Spleen (tissue), 11 donors: ENCODE results near the gene ADAP1. TPM values are rescaled to one million over a fixed set of nuclear protein-coding genes. Genes with fewer than 3 reads are reported as not detected.

Source experiments
- DNase-seq: peaks from one replicate; pipeline ENCODE4 v3.0.0-alpha.2; 2020
- H3K27ac ChIP-seq, 8 donors: fragments of 200-600 bp; sonication (generic) in 7 of 8; 1 replicate in 4 of 8; 2 replicates in 4 of 8; pipeline versions ENCODE4 v1.5.0 to v1.8.0; 2016 to 2021; ENCODE audit warnings: inconsistent platforms in 4 of 8, mild to moderate bottlenecking in 4 of 8, moderate library complexity in 1 of 8
- H3K27me3 ChIP-seq, 7 donors: fragments of 200-600 bp; sonication (generic) in 6 of 7; replicated peaks in 1 of 7; 1 replicate in 4 of 7; 2 replicates in 3 of 7; pipeline versions ENCODE4 v1.5.0 to v1.8.0; 2016 to 2021; ENCODE audit warnings: inconsistent platforms in 3 of 7, mild to moderate bottlenecking in 1 of 7
- H3K36me3 ChIP-seq, 6 donors: fragments of 200-600 bp; sonication (generic) in 5 of 6; 1 replicate in 4 of 6; 2 replicates in 2 of 6; pipeline versions ENCODE4 v1.5.0 to v1.8.0; 2016 to 2021; ENCODE audit warnings: inconsistent platforms in 2 of 6
- H3K4me1 ChIP-seq, 6 donors: fragments of 200-600 bp; sonication (generic) in 5 of 6; 1 replicate in 3 of 6; 2 replicates in 3 of 6; pipeline versions ENCODE4 v1.5.0 to v1.8.0; 2016 to 2021; ENCODE audit warnings: inconsistent platforms in 3 of 6
- H3K4me3 ChIP-seq, 8 donors: fragments of 200-600 bp; sonication (generic) in 7 of 8; 1 replicate in 4 of 8; 2 replicates in 4 of 8; pipeline versions ENCODE4 v1.5.0 to v1.8.0; 2016 to 2021; ENCODE audit warnings: inconsistent platforms in 4 of 8, mild to moderate bottlenecking in 4 of 8, moderate library complexity in 2 of 8
- H3K9me3 ChIP-seq, 8 donors: fragments of 200-600 bp; sonication (generic) in 7 of 8; 1 replicate in 4 of 8; 2 replicates in 4 of 8; pipeline versions ENCODE4 v1.5.0 to v1.8.0; 2016 to 2021; ENCODE audit warnings: inconsistent platforms in 4 of 8
- POLR2A ChIP-seq, 3 donors: fragments of 450-650 bp; IDR thresholded peaks; one replicate each; pipeline ENCODE4 v1.5.1; 2017; ENCODE audit warnings: antibody characterized with exemption in 3 of 3, mild to moderate bottlenecking in 1 of 3
- POLR2AphosphoS5 ChIP-seq, 3 donors: sonication (generic); formaldehyde crosslinking; IDR thresholded peaks; one replicate each; pipeline ENCODE4 v1.5.1; 2017; ENCODE audit warnings: antibody characterized with exemption in 3 of 3
- WGBS, 5 donors: extraction: QIAGEN DNeasy Blood & Tissue Kit in 3 of 5; methylation state at CpG; one replicate each; pipeline versions ENCODE4 v1.1.5 to v1.1.7; 2013 to 2018; 5-methylcytosine and 5-hydroxymethylcytosine counted together
- intact Hi-C: fragments of 100-400 bp; cut with DNase I; formaldehyde crosslinking; loops from one replicate; pipeline ENCODE4 v1.15.0; 2023; ENCODE audit warnings: low total_unique reads
- polyA plus RNA-seq, 3 donors: library from polyadenylated mRNA; stranded (reverse); fragments of 200-250 nt; gene quantifications; one replicate each; pipeline ENCODE4 v1.2.1, GENCODE V29; 2013
- total RNA-seq, 7 donors: library from RNA; depleted of rRNA in 3 of 7; stranded (reverse); fragments of >200 nt in 3 of 7; fragmentation: NEBNext Ultra II Directional in 4 of 7; extraction: Animal tissue kit (Norgen Biotek cat#: 25700) in 4 of 7; gene quantifications; one replicate each; pipeline versions ENCODE4 v1.1.0 to v1.2.1, GENCODE V29; 2016 to 2021
- TF ChIP-seq, protein P1 (sequence below), 11 experiments: fragments of 200-600 bp in 7 of 11; fragments of 450-650 bp in 4 of 11; sonication (generic) in 4 of 11; IDR thresholded peaks in 8 of 11; conservative IDR thresholded peaks in 3 of 11; 1 replicate in 7 of 11; 2 replicates in 4 of 11; pipeline versions ENCODE4 v1.4.0 to v1.8.0; 2016 to 2021; ENCODE audit warnings: antibody characterized with exemption in 11 of 11, inconsistent platforms in 4 of 11, mild to moderate bottlenecking in 1 of 11
- donor health status: healthy with polysubstance abuse.
- donor health status: DM: no; HTN: no; CAD: no; lungs with moderate emphysema.
- donor health status: DM: no; HTN: no; CAD: no.
- donor health status: Bipolar disorder and iron deficiency.
- donor health status: healthy.
- donor health status: DM: no; HTN: no; CAD: no.
- donor health status: DM: yes; HTN: yes; CAD: no.

The ADAP1 gene
- total and polyA plus RNA-seq, 10 donors = 8.7 to 38.6 (median 22.7) TPM

DNA sequence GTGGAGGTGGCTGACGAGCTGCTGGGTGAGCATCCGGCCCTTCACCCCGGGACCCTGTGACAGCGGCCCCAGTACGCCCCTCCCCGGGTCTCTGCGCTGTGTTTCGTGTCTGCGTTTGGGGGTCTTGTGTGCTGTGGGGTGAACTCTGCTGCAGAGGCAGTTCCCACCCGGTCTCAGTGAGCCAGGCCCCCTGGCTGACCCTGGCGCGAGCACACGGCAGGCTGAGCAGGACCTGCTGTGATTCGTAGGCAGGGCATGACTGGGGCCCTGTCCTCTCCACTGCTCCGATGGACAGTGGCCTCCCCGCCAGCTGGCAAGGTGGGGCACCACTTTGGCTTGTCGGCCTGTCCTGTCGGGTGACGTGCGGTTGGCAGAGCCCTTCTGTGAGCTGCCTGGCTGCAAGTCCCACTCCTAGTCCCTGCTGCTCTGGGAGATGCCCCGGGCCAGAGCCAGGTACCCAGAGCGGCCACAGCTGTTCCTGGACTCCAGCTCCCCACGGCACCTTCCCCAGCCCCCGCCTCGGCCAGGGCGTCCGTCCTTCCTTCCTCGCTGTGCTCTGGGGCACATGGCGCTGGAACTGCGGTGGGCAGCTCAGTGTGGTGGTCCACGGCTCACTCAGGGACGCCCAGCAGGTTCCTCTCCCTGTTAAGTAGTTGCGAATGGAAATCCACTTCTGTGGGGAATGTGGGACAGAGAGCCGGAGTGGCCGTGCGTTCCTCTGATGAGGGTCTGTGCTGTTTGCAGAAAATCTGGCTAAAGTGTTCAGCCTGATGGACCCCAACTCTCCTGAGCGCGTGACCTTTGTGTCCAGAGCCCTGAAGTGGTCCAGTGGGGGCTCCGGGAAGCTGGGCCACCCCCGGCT, 67.6 kb downstream of the ADAP1 start:
- intact Hi-C loops = no loop called here
- WGBS, 5 donors = 93 to 97% (median 96%) methylated on average over 30 to 40 of the region's 40 CpGs
- H3K27me3 ChIP-seq = no peaks in the 10 kb centered on the region
- H3K9me3 ChIP-seq = no peaks in the 10 kb centered on the region
- no peak for TF ChIP-seq POLR2A (IDR thresholded peaks at IDR 0.05)
- TF ChIP-seq POLR2AphosphoS5 (IDR thresholded peaks at IDR 0.05) = peak in 1 of 3 donors; percentile 12
- TF ChIP-seq, protein P1, sequence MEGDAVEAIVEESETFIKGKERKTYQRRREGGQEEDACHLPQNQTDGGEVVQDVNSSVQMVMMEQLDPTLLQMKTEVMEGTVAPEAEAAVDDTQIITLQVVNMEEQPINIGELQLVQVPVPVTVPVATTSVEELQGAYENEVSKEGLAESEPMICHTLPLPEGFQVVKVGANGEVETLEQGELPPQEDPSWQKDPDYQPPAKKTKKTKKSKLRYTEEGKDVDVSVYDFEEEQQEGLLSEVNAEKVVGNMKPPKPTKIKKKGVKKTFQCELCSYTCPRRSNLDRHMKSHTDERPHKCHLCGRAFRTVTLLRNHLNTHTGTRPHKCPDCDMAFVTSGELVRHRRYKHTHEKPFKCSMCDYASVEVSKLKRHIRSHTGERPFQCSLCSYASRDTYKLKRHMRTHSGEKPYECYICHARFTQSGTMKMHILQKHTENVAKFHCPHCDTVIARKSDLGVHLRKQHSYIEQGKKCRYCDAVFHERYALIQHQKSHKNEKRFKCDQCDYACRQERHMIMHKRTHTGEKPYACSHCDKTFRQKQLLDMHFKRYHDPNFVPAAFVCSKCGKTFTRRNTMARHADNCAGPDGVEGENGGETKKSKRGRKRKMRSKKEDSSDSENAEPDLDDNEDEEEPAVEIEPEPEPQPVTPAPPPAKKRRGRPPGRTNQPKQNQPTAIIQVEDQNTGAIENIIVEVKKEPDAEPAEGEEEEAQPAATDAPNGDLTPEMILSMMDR (IDR thresholded peaks at IDR 0.05 in 8 of 11, conservative IDR thresholded peaks at IDR 0.05 in 3 of 11) = no peak
- H3K4me1 ChIP-seq = peaks cover 4 to 51% (median 31%) of the 10 kb centered on the region in 6 donors
- no peak overlapping the region for H3K27ac ChIP-seq
- no peak overlapping the region for H3K4me3 ChIP-seq
- peaks cover 3 to 75% (median 49%) of the 10 kb centered on the region in 6 donors for H3K36me3 ChIP-seq
- peak; percentile 71 for DNase-seq

DNA sequence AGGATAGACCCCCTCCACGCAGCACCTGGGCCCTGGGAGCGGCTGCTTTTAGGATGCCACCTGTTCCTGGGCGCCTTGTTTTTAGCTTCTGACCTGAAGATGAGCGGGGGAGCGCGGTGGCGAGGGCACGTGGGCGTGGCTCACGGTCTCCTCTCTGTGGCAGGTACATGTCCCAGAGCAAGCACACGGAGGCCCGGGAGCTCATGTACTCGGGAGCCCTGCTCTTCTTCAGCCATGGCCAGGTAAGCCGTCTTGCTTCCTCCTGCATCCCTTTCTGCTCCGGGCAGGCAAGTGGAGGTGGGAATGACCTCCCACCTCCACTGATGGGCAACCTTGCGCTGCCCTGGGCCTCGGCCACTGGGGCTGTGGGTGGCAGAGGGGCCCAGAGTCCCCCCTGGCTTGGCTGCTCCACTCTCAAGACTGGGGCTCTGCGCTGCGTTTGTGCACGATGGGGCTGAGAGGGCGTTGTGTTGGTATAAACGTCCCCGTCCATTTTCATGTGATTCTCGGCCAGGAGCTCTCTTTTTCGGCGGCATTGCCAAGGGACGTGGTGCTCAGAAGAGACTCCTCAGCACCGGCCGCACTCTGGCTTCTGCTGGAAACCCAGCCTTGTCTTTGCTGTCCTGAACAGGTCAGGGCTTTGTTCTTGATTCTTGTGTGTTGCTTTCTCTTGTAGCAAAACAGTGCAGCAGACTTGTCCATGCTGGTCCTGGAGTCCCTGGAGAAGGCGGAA, 68.4 kb downstream of the ADAP1 start:
- H3K27me3 ChIP-seq = no peaks in the 10 kb centered on the region
- WGBS, 5 donors = 86 to 96% (median 90%) methylated on average over 15 to 30 of the region's 30 CpGs
- TF ChIP-seq, protein P1 (IDR thresholded peaks at IDR 0.05 in 8 of 11, conservative IDR thresholded peaks at IDR 0.05 in 3 of 11) = no peak
- TF ChIP-seq POLR2A (IDR thresholded peaks at IDR 0.05) (no peak), POLR2AphosphoS5 (IDR thresholded peaks at IDR 0.05) (no peak)
- peaks cover 4 to 59% (median 32%) of the 10 kb centered on the region in 6 donors for H3K4me1 ChIP-seq
- H3K27ac ChIP-seq = no peak overlapping the region
- H3K4me3 ChIP-seq = no peak overlapping the region
- DNase-seq = peak; percentile 65
- intact Hi-C loops = no loop called here
- peaks cover 3 to 69% (median 41%) of the 10 kb centered on the region in 6 donors for H3K36me3 ChIP-seq
- no peaks in the 10 kb centered on the region for H3K9me3 ChIP-seq

DNA sequence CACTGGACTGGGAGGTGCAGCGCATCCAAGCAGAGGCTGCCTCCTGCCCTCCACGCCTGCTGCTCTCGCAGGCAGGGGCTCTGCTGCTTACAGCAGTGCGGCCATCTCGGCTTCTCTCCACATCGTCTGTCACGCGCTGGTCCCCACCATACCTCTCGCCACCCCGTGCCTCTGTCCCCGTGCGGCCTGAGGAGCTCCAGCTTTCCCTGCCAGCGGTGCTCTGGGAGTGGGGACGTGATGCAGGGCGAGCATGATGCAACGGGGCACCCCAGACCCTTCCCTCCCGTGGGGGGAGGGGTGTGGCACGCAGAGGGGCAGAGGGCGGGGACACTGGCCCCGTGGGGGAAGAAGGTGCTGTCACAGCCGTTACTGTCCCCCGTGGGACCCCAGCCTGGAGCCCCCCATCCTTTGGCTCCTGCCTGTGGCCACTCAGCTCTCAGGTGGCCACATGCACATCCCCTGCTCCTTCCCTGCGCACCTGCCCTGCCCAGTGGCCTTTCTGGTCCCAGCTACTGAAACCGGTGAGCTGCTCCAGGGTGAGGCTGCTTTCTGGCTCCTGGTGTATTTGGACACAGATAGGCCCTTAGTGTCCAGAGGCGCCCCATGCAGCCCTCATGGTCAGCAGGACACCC, 69.1 kb downstream of the ADAP1 start:
- intact Hi-C loops = no loop called here
- peaks cover 8 to 66% (median 39%) of the 10 kb centered on the region in 6 donors for H3K4me1 ChIP-seq
- H3K4me3 ChIP-seq = no peak overlapping the region
- DNase-seq = peak; percentile 74
- no peak overlapping the region for H3K27ac ChIP-seq
- no peaks in the 10 kb centered on the region for H3K27me3 ChIP-seq
- H3K36me3 ChIP-seq = peaks cover 3 to 65% (median 34%) of the 10 kb centered on the region in 6 donors
- H3K9me3 ChIP-seq = no peaks in the 10 kb centered on the region
- TF ChIP-seq POLR2A (IDR thresholded peaks at IDR 0.05) = no peak
- peak in 1 of 3 donors; percentile 49 for TF ChIP-seq POLR2AphosphoS5 (IDR thresholded peaks at IDR 0.05)
- 81 to 93% (median 86%) methylated on average over 23 to 25 of the region's 25 CpGs for WGBS, 5 donors

DNA sequence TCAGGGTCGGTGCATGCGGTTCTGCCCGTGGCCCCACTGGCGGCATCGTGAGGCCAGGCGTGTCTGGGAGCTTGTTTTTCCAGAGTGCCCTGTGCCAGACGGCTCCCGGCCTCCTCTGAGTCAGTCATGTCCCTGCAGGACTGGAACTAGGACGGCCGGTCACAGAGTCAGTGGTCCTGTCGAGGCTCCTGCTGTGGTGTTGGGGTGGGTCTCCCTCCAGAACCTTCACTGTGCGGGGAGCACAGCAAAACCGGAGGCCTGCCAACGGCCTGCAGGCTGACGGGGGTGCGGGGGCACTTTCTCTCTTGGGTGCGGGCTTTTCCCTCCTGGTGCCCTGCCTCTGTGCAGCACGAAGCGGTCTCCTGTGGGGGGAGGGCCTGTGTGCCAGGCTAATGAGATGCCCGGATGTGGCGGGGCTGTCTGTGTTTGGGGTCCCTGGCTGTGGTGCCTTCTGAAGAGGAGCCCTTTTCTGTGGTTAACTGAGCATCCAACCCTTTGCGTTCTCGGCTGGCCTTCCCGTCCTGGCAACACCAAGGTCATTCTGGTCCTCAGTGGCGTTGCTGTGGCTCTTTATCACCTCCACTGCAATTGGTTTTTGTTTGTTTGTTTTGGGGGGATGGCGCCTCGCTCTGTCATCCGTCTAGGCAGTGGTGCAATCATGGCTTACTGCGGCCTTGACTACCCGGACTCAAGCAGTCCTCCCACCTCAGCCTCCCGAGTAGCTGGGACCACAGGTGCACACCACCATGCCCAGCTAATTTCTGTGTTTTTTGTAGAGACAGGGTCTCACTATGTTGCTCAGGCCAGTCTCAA, 70.1 kb downstream of the ADAP1 start:
- DNase-seq = peak; percentile 72
- Histone ChIP-seq H3K27me3 (no peaks in the 10 kb centered on the region), H3K36me3 (peaks cover 3 to 71% (median 34%) of the 10 kb centered on the region in 6 donors), H3K9me3 (no peaks in the 10 kb centered on the region), H3K27ac (no peak overlapping the region), H3K4me3 (no peak overlapping the region), H3K4me1 (peaks cover 13 to 76% (median 49%) of the 10 kb centered on the region in 6 donors)
- intact Hi-C loops = no loop called here
- no peak for TF ChIP-seq POLR2AphosphoS5 (IDR thresholded peaks at IDR 0.05)
- 87 to 91% (median 88%) methylated on average over 18 to 31 of the region's 31 CpGs for WGBS, 5 donors
